Measurements from ENCODE around the gene ADGRE3. TPM values are rescaled to one million over a fixed set of nuclear protein-coding genes. Genes with fewer than 3 reads are reported as not detected.

ADGRE3 gene
- total and polyA plus RNA-seq, 2 of the 8 experiments (the other 6 are each of a cell fraction or from before 2014, with no cell fraction given): not detected

DNA sequence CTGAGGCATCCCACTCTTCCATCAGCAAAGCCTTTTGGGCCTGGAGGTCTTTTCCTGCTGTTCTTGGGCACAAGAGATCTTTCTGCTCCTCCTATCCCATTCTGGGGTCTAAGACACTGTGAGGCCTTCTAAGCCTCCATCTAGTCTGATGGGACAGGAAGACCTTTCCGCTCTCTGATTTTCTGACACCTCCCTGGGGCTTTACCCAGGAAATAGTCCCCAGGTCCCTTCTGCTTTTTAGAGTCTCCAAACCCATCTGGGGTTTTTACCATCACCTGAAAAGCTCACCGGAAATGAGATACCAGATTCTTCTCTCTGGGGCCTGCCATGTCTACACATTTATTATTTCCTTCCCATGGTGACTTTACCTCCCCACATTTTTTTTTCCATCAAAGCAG is 70.7 kb downstream of the ADGRE3 start (continued):
- TF ChIP-seq SUZ12 (IDR thresholded peaks at IDR 0.05; ENCODE audit: low read length) (no peak), TAF1 (IDR thresholded peaks at IDR 0.05; ENCODE audit: low read depth, low read length) (no peak), CBX8 (IDR thresholded peaks at IDR 0.05; ENCODE audit: borderline replicate concordance, low read depth, low read length) (no peak), TEAD4 (IDR thresholded peaks at IDR 0.05; ENCODE audit: low read depth, low read length) (no peak)
- TF ChIP-seq, protein P1, sequence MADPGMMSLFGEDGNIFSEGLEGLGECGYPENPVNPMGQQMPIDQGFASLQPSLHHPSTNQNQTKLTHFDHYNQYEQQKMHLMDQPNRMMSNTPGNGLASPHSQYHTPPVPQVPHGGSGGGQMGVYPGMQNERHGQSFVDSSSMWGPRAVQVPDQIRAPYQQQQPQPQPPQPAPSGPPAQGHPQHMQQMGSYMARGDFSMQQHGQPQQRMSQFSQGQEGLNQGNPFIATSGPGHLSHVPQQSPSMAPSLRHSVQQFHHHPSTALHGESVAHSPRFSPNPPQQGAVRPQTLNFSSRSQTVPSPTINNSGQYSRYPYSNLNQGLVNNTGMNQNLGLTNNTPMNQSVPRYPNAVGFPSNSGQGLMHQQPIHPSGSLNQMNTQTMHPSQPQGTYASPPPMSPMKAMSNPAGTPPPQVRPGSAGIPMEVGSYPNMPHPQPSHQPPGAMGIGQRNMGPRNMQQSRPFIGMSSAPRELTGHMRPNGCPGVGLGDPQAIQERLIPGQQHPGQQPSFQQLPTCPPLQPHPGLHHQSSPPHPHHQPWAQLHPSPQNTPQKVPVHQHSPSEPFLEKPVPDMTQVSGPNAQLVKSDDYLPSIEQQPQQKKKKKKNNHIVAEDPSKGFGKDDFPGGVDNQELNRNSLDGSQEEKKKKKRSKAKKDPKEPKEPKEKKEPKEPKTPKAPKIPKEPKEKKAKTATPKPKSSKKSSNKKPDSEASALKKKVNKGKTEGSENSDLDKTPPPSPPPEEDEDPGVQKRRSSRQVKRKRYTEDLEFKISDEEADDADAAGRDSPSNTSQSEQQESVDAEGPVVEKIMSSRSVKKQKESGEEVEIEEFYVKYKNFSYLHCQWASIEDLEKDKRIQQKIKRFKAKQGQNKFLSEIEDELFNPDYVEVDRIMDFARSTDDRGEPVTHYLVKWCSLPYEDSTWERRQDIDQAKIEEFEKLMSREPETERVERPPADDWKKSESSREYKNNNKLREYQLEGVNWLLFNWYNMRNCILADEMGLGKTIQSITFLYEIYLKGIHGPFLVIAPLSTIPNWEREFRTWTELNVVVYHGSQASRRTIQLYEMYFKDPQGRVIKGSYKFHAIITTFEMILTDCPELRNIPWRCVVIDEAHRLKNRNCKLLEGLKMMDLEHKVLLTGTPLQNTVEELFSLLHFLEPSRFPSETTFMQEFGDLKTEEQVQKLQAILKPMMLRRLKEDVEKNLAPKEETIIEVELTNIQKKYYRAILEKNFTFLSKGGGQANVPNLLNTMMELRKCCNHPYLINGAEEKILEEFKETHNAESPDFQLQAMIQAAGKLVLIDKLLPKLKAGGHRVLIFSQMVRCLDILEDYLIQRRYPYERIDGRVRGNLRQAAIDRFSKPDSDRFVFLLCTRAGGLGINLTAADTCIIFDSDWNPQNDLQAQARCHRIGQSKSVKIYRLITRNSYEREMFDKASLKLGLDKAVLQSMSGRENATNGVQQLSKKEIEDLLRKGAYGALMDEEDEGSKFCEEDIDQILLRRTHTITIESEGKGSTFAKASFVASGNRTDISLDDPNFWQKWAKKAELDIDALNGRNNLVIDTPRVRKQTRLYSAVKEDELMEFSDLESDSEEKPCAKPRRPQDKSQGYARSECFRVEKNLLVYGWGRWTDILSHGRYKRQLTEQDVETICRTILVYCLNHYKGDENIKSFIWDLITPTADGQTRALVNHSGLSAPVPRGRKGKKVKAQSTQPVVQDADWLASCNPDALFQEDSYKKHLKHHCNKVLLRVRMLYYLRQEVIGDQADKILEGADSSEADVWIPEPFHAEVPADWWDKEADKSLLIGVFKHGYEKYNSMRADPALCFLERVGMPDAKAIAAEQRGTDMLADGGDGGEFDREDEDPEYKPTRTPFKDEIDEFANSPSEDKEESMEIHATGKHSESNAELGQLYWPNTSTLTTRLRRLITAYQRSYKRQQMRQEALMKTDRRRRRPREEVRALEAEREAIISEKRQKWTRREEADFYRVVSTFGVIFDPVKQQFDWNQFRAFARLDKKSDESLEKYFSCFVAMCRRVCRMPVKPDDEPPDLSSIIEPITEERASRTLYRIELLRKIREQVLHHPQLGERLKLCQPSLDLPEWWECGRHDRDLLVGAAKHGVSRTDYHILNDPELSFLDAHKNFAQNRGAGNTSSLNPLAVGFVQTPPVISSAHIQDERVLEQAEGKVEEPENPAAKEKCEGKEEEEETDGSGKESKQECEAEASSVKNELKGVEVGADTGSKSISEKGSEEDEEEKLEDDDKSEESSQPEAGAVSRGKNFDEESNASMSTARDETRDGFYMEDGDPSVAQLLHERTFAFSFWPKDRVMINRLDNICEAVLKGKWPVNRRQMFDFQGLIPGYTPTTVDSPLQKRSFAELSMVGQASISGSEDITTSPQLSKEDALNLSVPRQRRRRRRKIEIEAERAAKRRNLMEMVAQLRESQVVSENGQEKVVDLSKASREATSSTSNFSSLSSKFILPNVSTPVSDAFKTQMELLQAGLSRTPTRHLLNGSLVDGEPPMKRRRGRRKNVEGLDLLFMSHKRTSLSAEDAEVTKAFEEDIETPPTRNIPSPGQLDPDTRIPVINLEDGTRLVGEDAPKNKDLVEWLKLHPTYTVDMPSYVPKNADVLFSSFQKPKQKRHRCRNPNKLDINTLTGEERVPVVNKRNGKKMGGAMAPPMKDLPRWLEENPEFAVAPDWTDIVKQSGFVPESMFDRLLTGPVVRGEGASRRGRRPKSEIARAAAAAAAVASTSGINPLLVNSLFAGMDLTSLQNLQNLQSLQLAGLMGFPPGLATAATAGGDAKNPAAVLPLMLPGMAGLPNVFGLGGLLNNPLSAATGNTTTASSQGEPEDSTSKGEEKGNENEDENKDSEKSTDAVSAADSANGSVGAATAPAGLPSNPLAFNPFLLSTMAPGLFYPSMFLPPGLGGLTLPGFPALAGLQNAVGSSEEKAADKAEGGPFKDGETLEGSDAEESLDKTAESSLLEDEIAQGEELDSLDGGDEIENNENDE (IDR thresholded peaks at IDR 0.05; ENCODE audit: insufficient replicate concordance, low read length): no peak
